Measurements from ENCODE around the gene SPATA31D4.

The SPATA31D4 gene

DNA sequence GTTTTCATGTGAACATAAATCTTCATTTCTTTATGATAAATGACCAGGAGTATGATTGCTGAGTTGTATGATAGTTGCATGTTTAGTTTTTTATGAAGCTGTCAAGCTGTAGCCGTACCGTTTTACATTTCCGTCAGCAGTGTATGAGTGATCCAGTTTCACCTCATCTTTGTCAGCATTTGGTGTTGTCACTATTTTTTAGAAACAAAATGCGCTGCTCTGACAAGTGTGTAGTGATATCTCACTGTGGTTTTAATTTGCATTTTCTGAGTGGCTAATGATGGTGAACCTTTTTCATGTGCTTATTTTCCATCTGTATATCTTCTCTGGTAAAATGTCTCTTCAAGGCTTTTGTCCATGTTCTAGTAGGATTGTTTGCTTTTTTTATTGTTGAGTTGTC is 53.7 kb downstream of the SPATA31D4 start (continued):
- TF ChIP-seq HOXA7 (CRISPR knock-in tag; IDR thresholded peaks at IDR 0.05; ENCODE audit: borderline replicate concordance) (no peak), ZNF274 (IDR thresholded peaks at IDR 0.05; ENCODE audit: low read length) (no peak), ZNF274 (tag by site-specific recombination; IDR thresholded peaks at IDR 0.05; ENCODE audit: borderline replicate concordance) (no peak), ZNF202 (tag by site-specific recombination; IDR thresholded peaks at IDR 0.05; ENCODE audit: borderline replicate concordance) (no peak), KLF7 (tag by site-specific recombination; IDR thresholded peaks at IDR 0.05; ENCODE audit: borderline replicate concordance) (no peak)

Measured in HEK293 (cell line).